NCI-H82 treated with DMSO at 0.1 percent for 48 hours (cell line): ENCODE results near the gene CD40LG.

ENCODE experiments used
- DNase-seq: peaks from one replicate; lab custom pipeline; 2025; ENCODE audit not compliant: unreplicated experiment; lab: John Stamatoyannopoulos, UW

Gene CD40LG

DNA sequence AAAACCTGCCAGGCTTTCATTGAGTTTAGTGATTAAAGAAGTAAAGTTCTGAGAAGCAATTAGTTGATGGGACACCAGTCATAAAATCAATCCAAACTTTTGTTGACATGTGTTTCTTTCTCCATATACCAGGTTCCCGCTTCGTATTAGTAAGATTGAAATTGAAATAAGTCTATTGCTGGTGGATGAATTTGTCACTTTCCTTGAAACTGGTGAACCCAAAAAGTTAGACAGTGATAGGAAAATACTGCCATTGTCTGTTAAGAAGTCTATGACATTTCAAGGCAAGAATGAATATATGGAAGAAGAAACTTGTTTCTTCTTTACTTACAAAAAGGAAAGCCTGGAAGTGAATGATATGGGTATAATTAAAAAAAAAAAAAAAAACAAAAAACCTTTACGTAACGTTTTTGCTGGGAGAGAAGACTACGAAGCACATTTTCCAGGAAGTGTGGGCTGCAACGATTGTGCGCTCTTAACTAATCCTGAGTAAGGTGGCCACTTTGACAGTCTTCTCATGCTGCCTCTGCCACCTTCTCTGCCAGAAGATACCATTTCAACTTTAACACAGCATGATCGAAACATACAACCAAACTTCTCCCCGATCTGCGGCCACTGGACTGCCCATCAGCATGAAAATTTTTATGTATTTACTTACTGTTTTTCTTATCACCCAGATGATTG is at the start of gene CD40LG:
Gene CD40LG (plus strand): TSS at position 482 of the 684 bp plus-strand sequence. CDS start 91 bp downstream, at position 573.
- no peak for DNase-seq

DNA sequence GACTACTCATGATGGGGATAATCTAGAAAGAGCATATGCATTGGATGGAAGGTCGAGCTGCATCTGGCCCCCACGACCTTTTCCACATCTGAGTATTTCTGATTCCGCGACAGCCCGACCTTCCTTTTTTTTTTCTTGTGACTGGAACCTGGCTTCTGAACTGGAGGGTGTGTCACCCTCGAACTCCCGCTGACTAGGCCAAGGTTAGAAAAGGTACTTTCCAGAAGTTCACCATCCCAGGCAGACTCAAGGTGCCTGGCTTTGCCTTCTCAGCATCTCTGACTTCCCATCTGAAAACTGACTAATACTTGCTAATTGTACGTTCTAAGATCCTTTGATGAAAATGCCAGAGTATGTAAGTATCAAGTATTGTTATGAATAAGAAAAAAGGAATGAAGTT is 49.3 kb upstream of the CD40LG start:
- DNase-seq, result no peak

DNA sequence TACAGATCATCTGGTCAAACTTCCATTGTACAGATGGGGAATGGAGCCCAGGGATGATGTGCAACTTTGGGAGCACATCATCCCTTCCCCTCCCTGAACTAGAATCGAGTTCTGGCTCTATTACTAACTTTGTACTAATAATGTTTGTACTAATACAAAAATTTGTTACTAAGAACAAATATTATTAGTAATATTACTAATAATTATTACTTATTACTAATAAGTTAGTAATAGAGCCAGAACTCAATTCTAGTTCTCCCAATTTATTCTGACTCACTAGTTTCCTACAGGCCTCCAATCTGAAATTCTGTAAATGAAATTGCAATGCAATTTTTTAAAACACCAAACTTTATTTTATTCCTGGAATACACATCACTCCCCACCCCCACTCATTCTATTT is 47.9 kb upstream of the CD40LG start:
- no peak for DNase-seq

DNA sequence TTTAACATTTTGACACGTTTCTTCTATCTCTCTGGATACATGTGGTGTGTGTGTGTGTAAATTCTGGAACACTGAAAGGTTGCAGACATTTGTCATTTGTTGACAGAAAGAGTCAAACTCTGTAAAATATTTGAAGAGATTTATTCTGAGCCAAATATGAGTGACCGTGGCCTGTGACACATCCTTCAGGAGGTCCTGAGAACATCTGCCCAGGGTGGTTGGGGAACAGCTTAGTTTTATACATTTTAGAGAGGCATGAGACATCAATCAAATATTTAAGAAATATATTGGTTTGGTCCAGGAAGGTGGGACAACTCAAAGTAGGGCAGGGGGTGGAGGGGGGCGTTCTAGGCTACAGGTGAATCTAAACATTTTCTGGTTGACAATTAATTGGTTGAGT is 40.7 kb upstream of the CD40LG start:
- DNase-seq, result no peak

DNA sequence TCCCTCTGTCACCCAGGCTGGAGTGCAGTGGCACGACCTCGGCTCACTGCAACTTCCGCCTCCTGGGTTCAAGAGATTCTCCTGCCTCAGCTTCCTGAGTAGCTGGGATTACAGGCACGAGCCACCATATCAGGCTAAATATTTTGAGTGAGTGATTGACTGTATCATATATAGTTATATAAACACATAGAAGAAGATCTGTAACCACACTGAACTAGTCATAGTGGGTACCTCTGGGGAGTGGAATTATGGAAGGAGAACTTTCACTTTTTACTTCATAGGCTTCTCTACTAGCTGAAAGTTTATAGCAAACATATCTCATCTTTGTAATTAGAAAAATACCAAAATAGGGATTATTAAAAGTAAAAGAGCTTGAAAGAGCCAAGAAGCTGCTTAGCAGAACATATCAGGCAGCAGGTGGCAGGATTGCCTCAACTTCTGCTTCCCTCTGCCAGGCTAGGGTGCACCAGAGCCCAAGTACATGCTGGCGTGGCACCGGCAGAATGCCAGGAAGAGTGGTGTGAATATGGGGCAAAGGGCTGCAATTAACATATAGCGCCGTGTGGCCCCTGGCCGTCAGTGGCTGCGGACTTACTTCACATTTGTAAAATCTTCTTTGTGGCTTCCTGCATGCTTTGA is 39.5 kb upstream of the CD40LG start:
- DNase-seq, result peak; percentile 7

DNA sequence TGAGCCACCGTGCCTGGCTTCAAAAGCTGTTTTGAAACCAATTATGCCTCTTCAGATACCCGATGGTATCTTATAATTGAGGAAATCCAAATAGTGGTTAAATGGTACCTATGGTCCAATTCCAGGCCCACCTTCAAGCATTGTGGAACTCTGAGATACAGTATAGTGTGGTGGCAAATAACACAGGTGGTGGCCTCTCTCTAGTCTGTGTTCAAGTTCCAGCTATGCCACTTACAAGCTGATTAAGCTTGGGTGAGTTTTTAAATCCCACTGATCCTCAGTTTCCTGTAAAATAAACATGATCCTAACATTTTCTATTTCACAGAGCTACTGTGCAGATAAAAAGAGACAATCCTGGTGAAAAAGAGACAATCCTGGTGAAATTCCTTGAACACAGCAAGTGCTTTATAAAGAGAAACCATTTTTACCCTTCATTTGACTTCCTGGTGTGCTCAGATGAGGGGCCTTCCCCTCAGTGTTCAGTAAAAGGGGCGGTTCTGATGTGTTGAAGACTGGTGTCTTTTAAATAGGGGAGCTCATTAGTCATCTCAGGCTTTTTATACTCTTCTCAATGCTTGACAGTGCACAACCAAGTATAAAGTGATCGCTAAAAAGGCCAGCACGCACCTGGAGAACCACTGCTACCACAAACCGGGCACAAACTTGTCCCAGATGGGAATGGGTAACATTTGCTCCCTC is 30.8 kb upstream of the CD40LG start:
- no peak for DNase-seq

DNA sequence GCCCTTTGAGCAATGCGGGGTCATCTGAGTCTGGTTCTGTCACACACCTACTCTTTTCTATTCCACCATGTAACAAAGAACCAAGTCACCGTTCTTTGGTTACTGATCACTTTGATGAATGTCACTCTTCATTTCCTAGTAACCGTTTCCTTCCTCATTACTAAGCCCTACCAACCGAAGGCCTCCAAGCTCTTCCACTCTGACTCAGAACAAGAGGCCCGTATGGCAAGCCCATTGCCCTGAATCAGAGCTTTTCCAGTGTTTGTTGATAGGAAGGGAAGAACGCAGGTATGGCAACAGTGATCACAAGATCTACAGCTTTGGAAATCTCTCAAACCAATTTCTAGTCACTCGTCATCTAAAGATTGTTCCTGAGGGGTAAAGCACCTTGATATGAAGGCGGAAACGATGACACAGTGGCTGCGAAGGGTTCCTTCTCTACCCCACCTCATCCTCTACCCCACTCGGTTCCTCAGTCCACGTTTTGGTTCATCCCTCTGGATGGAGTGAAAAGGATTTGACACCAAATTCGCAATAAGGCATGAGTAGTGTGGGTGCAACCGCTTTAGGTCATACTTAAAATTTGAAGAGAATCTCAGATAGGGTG is 28.0 kb upstream of the CD40LG start:
- no peak for DNase-seq

DNA sequence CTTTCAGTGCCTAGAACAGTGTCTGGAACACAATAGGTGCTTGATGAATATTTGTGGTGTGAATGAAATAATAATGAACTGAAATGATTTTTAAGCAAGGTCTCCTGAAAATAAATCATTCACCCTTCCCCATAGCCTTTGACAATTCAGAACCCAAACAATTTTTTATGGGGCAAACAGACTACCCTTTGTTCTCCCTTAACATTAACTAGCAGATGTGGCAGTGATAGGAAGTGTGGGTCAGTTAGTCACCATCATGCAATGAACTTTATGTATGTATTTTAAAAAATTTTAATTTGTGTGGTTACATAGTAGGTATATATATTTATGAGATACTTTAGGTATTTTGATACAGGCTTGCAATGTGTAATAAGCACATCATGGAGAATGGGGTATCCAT is 27.2 kb upstream of the CD40LG start:
- DNase-seq, result no peak

DNA sequence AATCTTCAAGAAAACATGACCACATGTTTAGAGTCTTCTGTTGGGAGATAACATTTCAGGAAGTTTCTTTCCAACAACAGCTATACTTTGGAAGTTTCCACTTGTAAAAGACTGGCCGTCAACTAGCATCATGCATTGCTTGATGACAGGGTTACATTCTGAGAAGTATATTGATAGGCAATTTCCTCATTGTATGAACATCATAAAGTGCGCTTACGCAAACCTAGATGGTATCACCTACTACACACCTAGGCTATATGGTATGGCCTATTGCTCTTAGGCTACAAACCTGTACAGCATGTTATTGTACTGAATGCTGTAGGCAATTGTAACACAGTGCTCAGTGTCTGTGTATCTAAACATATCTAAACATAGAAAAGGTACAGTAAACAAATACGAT is 25.4 kb upstream of the CD40LG start:
- no peak for DNase-seq

DNA sequence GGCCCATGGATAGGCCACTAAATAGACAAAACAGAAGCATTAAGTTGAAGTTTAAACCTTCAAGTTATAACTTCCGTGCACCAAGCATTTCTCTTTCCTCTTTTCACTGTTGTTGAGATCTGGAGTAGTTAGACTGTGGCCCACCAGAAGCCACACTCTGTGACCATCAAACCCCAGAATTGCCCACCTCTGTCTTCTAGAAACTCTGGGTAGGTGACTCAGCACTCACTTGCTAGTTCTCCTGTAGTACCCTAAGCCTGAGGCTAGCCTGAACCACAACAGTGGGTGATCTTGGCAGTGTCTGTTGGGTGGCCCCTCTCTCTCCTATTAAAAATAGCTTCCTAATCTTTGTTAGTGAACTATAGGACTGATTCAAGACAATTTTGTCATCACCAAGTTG is 24.6 kb upstream of the CD40LG start:
- DNase-seq, result no peak

DNA sequence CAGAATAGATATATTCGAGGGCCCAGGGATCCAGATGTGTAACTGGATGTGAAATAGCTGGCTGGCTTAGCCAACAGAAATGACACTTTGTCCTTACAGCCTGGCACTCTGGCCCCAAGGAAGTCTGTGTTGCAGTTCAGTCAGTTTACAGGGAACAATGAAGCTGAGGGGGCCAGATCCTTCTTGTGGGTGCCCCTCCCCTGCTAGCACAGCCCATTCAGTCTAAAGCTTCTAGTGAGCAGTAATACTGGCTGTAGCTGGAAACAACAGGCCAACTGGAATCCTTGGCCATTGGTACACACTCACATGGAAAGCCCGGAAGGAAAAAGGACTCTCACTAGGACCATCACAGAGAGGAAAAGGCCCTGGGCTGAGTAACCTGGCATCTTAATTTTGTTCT is 22.7 kb upstream of the CD40LG start:
- no peak for DNase-seq

DNA sequence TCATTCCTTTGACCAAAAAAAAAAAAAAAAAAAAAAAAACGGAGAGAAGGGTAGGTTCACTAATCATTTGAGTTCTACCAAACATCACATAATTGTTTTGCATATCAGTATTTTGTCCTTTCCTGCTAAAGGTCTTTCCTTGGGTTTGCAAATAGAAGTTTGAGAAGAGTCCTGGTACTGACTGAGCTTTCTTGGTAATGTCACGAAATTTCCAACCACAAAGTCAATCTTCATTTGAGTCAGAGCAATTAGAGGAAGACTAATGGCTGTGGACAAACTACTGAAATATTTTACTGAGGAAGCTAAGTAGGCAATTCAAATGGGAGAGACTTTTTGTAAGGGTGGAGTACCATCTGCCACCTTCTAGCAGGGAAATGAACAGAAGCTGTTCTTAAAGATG is 21.7 kb upstream of the CD40LG start:
- no peak for DNase-seq

DNA sequence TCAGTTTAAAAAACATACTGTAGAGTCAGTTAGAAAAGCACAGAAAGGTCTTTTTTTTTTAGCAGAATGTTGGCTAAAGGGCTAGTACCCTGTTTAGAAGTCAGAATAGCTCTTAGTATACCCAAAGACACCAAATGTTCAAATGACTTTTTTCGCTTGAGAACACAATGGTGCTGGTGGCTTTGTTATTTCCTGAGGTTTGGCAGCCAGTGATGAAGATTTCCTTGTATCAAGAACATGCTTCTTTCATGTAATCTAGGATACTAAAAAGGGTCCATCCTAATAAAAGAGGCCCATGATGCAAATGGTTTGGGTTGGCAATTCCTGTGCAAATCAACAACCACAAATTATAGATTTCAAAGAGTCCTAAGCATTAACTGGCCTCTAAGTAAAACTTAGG is 21.1 kb upstream of the CD40LG start:
- no peak for DNase-seq

DNA sequence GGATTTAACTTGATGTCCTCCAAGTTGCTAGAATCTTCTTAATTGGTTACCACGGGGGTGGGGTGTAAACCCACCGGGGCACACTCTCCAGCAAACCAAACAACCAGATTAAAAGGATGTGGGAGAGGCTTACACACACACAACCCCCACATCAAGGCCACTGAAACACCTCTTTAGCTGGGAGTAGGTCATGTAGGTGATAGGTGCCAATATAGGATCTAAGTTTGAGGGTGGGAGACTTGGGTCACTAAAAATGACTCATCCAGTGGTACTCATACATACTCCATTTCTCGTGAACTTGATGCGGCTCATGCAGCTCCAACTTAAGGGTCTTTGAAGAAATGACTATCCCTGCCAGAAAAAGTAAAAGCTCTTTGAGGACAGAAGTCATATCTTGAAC is 20.5 kb upstream of the CD40LG start:
- DNase-seq, result no peak

DNA sequence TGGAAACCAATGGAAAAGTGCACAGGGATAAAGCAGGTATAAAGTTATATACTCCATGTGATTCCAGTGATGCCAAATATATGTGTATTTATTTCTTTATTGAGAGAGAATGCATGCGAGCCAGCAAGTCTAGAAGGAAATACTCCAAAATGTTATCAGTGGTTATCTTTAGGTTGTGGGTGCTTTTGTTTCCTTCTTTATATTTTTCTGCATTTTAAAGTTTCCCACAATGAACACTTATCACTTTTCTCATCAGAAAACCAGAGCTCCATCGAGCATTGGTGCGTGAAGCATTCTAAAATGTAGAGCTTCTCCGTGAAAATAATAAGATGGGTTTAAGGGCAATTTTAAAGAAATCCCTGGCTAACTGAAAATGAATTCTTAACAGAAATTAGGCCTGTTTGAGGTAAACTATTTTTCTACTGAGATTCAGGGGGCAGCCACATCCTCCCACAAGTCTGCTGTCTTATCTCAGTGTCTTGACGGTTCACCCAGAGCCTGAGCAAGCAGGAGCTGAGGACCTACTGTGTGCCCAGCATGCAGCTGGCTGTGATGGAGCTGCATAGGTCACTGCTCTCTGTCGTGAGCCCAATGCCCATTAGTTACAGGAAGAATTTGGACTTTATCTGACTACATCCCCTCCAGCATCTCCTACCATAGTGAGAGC is 18.7 kb upstream of the CD40LG start:
- no peak for DNase-seq

DNA sequence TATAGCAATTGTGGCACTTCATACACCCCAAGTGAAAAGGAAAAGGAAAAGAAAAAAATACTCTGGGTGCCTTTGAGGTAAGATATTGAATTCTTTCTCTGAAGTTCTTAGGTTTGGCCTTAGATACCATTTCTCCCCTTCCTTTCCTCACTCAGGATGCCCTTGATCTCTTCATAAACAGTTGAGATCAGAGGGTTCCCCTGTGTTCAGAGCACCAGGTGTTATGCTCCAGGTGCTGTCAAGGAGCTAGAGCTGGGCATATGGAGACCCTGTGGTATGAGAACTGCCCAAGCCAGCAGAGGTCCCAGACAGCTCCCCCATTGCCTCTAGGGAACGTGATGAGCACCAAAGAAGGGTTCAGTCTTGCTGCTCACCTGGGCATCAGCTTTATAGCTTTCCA is 17.1 kb upstream of the CD40LG start:
- no peak for DNase-seq

DNA sequence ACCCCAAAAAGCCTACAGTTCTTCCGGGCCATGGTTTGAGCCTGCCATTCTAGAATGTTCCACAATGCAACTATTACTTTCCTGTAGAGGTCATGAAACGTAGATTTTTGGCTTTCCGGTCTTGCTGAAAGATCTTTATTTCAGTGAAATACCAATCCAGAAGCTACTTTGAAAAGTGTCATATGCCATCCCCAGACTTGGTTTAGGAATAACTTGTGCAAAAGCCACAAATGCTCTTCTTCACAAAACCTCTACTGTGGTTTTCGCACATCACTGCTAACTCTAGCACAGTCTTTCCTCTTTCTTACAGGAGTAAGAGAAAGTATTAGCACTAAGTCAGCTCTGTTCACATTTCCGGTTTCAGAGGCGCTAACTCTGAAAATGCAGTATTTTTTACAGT is 12.7 kb upstream of the CD40LG start:
- no peak for DNase-seq

DNA sequence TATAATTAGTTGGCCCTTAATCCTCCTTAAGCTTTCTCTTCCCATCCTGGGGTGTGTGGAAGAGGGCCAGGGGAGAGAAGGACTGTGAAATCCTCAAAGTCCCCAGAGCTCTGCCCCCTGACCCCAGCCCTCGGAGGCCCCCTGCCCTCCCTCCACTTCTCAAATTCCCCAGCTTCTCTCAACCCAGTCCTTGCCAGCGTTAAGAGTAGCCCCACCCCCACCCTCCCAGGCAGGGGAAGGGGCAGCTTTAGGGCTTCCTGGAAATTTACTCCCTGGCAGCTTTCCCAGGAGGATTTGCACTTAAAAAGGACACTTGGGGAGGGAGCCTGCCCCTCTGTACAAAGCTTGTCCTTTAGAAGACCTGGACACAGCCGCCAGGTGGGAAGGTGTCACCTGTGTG is 11.8 kb upstream of the CD40LG start:
- DNase-seq, result peak; percentile 80

DNA sequence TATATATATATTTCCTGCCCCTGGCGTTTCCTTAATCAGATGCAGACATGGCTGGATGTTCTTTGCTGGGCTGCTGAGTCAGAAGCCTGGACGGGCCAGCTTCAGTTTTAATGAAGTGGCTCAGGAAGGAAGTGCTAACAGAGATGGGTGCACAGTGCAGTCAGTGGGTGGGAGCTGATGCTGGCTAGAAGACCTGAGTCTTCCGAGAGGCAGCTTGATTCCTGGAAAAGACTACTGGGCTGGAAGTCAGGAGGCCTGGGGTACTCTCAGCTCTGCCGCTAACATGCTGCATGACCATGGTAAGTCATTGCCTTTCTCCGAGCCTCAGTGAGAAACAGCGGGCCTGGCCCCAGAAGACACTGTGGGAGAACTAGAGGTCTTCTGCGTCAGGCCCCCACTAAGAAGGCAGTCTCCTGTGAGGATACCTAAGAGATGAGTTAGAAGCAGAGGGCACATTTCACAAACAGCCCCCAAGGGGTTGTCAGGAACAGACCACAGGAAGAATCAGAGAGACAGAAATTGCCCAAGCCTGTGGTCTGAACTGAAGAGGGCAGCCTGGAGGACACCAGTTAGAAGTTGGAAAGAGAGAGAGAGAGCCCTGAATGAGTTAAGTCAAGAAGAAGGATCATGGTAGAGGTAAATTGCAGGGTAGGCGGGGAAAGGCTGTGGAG is 8.3 kb upstream of the CD40LG start:
- DNase-seq, result no peak

DNA sequence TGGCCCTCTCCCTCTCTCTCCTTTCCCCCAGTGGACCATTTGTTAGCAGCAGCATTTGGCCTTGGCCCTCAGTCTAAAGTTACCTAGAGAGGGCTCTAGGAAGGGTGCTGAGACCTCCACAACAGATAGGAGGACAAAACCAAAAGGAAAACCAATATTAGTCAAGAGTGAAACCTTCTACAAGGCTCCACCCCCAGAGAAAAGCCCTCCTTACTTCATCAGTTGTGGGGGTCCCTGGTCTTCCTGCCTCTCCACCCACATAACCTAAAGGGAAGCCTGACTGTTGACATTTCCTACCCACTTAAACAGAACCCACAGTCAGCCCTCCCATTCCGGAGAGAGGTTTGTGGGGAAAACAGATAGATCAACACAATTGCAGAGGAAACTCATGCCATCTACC is 4.7 kb upstream of the CD40LG start:
- no peak for DNase-seq
